Measurements from ENCODE around the gene SLC26A2.
A peak's percentile ranks its signal among the peaks of the same experiment; 100 is the strongest.
"Not testable (repeated sequence)": the region's sequence is repeated elsewhere in the genome, so short reads cannot be mapped to it uniquely, and the experiment has no call there.

Gene SLC26A2

DNA sequence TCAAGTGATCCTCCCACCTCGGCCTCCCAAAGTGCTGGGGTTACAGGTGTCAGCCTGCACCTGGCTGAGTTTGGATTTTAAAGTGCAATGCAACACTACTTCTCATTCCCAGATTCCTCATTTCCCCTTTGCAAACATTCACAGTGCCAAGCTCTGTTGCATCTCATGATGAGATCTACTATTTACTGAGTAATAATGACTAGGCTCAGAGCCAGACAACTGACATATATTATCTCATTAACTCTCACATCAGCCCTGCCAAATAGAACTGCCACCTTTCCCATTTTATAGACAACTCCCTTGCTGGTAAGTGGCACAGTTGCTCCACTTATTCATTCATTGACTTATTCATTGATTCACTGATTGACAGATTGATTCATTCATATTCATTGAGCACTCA lies 22.9 kb upstream of the SLC26A2 start:
- no peak for DNase-seq (ENCODE audit: low spot score)

- no peak for DNase-seq (ENCODE audit: low spot score)
These were observed 22.3 kb upstream of the SLC26A2 start for GRCh38 chr5:149938279-149938678.

GRCh38 chr5:149938791-149939358 lies 21.7 kb upstream of the SLC26A2 start:
- no peak for DNase-seq (ENCODE audit: low spot score)

DNA sequence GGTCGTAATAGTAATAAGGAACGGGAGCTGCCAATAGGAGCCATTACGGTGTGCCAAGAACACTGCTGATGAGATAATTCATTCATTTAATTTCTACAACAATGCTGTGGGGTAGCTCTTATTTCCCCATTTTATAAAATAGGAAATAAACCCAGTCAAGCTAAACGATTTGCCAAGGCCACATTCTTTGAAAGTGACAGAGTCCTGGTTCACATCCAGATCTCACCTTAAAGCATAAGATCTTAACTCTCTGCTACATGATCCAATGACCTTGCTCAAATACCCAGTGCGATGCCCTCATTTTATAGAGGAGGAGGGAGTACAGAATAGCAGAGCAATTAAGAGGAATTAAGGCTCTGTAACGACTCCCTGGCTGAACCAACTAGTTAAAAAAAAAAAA lies 21.0 kb upstream of the SLC26A2 start:
- no peak for DNase-seq (ENCODE audit: low spot score)

DNA sequence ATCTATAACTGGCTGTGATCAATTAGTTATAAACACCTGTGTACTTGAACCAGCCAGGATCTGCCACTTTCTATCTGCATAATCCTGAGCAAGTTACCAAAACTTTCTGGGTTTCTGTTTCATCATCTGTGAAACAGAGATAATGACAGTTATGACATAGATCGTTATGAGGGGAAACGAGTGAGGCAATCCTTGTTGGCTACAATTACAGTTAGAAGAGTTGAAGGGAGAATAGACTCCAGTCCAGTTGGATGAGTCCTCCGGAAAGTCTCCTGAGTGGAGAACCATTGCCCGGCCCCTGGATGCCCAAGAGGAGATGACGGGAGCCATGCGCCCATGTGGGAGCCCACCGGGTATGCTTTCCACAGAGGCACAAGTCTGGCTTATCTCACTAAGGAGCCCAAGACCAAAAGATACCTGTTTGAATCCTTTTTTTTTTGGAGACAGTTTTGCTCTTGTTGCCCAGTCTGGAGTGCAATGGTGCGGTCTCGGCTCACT lies 20.4 kb upstream of the SLC26A2 start:
- no peak for DNase-seq (ENCODE audit: low spot score)

DNA sequence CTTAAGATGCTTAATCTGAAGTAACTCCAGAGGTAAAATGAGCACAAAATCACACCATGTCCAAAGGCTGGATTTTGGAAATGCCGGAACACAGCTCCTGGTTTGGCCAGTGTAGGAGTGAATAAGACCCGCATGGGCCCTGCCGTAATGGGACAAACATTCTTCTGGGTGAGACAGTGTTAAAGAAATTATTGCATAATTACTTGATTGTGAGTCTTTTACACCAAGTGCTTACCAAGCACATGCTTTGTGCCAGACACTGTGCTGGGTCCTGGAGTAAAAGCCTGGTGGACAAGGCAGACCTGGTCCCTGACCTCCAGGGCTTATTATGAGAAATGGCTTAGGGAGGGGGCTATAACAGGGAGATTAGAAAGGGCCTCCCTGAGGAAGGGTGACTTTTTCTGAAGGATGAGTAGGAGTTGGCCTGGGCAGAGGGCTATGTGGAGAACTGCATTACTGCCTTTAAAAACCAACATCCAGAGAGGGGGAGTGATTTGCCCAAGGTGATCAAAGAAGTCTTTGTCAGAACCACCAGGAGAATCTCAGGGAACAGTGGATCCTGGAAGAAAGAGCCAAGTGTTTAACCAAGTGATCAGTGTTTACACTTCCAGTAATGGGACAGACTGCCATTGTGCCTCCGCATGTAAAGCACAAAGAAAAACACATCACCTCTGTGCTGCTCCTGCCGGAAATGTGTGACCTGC lies 19.5 kb upstream of the SLC26A2 start:
- no peak for DNase-seq (ENCODE audit: low spot score)

GRCh38 chr5:149941795-149942194 lies 18.8 kb upstream of the SLC26A2 start:
- DNase-seq (ENCODE audit: low spot score), result no peak

- no peak for DNase-seq (ENCODE audit: low spot score)
These were observed 18.4 kb upstream of the SLC26A2 start for GRCh38 chr5:149942199-149942598.

DNA sequence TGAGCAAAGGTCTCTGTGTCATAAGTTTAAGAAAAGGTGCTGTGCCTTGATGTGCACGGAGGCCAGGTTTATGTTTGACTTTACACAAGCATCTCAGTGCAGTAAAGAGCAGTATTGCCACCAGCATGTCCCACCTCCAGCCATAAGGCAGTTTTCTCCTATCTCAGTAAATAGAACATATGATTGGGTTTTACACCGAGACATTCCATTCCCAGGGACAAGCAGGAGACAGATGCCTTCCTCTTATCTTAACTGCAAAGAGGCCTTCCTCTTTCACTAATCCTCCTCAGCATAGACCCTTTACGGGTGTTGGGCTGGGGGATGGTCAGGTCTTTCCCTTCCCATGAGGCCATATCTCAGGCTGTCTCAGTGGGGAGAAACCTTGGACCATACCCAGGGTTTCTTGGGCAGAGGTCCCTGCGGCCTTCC lies 17.8 kb upstream of the SLC26A2 start:
- DNase-seq (ENCODE audit: low spot score), result not testable (repeated sequence)

GRCh38 chr5:149943177-149943949 lies 17.2 kb upstream of the SLC26A2 start:
- DNase-seq (ENCODE audit: low spot score), result not testable (repeated sequence)

DNA sequence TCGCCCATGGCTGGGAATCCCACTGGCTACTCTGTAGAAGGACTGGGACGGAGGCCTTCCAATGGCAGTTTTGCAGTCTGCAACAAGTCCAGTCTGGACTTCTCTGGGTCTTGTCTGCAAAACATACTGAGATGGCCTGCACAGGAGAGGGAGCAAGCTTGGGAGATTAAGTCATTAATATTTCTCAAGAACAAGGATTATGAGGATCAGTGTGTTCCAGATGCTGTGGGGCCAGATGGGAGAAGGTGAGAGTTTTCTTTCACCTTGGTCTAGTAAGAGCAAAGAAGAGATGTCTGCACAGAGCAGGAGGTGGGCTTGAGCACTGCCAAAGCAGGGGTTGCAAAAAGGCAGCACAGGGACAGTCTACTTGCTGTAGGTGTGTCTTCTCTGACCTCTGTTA lies 15.9 kb upstream of the SLC26A2 start, which contains the start of gene PDE6A:
Gene PDE6A (minus strand): TSS at position 128 of the 400 bp plus-strand sequence. CDS start 120 bp downstream, at position 8.
- peak; percentile 68 for DNase-seq (ENCODE audit: low spot score)

- DNase-seq (ENCODE audit: low spot score), result no peak
These were observed 14.4 kb upstream of the SLC26A2 start for GRCh38 chr5:149946118-149946517.

DNA sequence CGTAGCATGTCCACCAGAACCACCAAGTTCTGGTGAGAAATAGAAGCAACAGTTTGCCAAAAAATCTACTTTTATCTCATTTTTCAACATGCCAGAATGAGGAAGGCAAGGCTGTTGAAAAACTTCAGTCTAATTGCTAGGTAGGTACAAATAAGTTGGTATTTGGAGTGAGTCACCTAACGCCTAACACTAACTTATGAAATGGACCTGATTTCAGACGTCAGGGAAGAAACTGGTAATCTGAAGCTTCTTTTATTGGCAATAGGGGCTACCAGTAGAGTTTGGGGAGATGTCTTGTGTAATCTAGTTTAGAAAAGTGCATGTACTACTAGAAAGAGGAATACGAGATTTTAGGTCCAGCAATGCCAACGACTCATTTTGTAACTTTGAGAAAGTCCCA lies 11.6 kb upstream of the SLC26A2 start:
- DNase-seq (ENCODE audit: low spot score), result no peak

DNA sequence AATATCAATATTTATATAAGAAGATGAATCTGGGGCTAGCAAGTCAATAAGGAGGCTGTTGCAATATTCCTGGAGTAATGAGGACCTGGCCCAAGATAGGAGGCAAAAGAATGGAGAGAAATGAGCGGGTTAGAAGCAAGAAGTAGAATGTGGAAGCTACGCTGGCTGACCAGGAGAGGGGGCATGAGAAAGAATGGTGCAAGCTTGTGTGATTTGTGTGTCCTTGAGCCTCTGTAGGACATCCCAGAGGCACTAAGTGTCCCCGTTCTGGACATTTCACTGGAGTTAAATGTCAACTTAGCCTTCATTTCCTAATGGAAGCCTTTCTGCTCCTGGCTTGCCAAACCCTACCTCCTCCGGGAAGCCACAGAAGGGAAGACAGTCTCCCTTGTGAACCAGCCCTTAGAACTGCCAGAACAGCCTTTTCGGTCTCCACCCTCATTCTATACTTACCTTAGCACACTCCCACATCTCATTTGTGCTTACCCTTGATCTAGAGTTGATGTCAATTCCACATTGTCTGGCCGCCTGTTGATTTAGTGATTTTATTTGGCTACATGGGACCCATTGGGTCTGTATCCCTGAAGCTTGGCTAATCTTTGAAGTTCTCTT lies 9.3 kb upstream of the SLC26A2 start:
- no peak for DNase-seq (ENCODE audit: low spot score)

DNA sequence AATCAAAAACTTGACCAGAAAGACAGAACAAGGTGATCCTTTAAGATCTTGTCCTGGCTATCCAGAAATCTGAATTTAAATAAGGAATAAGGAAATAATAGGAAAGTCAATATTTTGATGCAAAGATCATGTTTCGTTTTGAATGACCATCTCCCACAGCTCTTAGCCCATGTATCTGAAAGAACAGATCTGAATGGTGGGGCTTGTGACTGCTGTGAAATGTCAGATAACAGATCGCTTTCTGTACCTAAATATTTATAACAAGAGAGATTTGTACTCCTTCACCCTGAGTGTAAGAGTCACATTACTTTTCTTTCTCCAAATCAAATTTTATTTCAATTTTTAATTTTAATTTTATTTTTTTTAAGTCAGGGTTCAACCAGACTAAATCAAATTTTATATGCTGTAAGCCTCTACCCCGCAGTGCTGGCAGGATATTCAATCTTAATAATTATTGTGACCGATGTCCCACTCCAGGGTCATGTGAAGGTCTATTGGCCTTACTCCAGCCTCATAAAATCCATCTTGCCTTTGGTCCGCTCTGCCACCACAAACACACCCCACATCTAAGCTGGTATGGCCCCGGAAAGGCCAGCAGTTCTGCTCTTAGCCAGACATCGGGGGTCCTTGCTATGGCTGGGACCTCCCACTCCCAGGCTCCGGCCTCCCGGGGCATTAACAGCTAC lies 7.0 kb upstream of the SLC26A2 start:
- no peak for DNase-seq (ENCODE audit: low spot score)

GRCh38 chr5:149954798-149955197 lies 5.8 kb upstream of the SLC26A2 start:
- DNase-seq (ENCODE audit: low spot score), result no peak

- no peak for DNase-seq (ENCODE audit: low spot score)
These were observed 3.9 kb upstream of the SLC26A2 start for GRCh38 chr5:149956685-149957084.

DNA sequence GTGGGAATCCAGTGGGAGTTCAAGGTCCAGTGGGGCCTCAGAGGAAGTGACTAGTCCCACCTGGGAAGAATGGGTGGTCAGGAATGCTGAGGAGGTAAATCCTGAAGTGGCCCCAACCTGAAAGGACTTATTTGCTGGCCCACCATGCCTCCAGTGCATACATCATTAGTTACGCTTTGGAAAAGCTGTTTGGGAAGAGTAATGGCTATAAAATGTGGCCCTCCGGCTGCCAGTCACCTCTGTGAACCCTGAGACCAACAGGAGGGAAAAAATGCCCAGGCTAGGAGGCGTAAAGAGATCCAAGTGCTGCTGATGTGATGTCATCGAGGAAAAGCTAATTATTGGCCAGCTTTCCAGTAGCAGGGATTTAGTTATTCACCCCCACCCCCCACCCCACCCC lies 2.7 kb upstream of the SLC26A2 start:
- DNase-seq (ENCODE audit: low spot score), result no peak

GRCh38 chr5:149959406-149960236 lies 937 bp upstream of the SLC26A2 start:
- peak; percentile 56 for DNase-seq (ENCODE audit: low spot score)

DNA sequence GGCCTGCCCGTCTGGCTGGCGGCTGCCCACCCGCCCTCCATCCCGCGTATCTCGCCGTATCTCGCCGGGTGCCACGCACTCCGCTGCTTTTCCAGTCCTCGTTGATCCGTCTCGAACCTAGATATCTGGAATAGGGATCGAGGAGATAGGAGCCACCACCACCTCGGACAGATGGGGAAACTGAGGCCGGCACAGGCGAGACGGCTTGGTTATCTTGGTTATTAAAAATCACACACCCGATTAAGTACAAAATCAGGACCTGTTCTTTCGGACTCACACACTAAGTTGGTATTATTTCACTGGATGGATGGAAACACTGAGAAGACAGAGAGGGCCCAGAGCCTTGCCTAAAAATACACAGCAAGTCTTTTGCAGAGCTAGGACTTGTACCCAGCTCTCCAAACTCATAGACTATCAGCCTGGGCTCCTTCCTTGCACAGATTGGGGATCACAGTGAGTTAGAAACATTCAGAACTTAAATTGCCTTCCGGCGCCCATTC lies 678 bp downstream of the SLC26A2 start:
- DNase-seq (ENCODE audit: low spot score), result no peak

DNA sequence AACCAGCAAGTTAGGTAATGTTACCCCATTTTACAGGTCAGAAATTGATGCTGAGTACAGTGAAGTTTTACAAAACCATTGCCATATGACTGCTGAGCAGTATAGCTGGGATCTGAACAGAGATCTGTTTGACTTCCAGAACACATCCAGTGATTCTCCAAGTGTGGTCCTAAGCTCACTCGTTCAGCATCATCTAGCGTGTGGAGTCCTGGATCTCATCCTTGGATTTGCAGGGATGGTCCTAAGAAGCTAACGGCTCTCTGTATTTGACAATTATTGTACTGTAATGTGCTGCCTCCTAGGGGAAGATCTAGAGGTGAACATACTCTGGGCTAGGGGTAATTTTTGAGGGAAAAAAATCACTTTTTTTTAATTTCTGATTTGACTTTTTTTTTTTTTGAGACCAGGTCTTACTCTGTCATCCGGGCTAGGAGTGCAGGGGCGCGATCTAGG lies 1.4 kb downstream of the SLC26A2 start:
- DNase-seq (ENCODE audit: low spot score), result peak; percentile 55

Data from D341Med (cell line).